WTC11 (cell line): Measurements from ENCODE around the gene TSC22D2.
A peak's percentile ranks its signal among the peaks of the same experiment; 100 is the strongest.

Experiments used
- ETV6 ChIP-seq: sonication (generic); formaldehyde crosslinking; IDR thresholded peaks from 2 replicates; pipeline ENCODE4 v1.8.1; 2022; ENCODE audit warnings: mild to moderate bottlenecking, missing genetic modification reagents
- FOXK1 ChIP-seq: sonication (generic); formaldehyde crosslinking; IDR thresholded peaks from 2 replicates; pipeline ENCODE4 v1.8.0; 2022; ENCODE audit warnings: mild to moderate bottlenecking, moderate library complexity, missing genetic modification reagents
- TF ChIP-seq, protein P1 (sequence below): fragments of 200-600 bp; IDR thresholded peaks from 2 replicates; pipeline ENCODE4 v1.8.0; 2022; ENCODE audit warnings: antibody characterized with exemption
- TF ChIP-seq, protein P2 (sequence below): fragments of 250-450 bp; sonication (Bioruptor Pico); IDR thresholded peaks from 2 replicates; pipeline ENCODE4 v1.9.0; 2021; ENCODE audit warnings: moderate library complexity, mild to moderate bottlenecking, inconsistent platforms, borderline replicate concordance
- TF ChIP-seq, protein P3 (sequence below): sonication (generic); formaldehyde crosslinking; IDR thresholded peaks from 2 replicates; pipeline ENCODE4 v1.8.1; 2023; ENCODE audit warnings: mild to moderate bottlenecking, missing genetic modification reagents, moderate library complexity

DNA sequence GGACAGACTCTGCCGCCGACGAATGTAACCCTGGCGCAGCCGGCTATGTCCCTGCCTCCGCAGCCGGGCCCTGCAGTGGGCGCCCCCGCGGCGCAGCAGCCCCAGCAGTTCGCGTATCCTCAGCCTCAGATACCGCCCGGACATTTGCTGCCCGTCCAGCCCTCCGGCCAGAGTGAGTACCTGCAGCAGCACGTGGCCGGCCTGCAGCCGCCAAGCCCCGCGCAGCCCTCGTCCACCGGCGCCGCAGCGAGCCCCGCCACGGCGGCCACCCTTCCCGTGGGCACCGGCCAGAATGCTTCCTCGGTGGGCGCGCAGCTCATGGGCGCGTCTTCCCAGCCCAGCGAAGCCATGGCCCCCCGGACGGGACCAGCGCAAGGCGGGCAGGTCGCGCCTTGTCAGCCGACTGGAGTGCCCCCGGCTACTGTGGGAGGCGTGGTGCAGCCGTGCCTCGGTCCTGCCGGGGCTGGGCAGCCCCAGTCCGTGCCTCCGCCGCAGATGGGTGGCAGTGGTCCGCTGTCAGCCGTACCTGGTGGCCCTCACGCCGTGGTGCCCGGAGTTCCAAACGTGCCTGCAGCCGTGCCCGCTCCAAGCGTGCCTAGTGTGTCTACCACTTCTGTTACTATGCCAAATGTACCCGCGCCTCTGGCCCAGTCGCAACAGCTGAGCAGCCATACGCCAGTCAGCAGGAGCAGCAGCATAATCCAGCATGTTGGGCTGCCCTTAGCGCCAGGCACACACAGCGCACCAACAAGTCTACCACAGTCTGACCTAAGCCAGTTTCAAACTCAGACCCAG is 2.4 kb downstream of the TSC22D2 start:
- TF ChIP-seq ETV6: no peak
- TF ChIP-seq, protein P1, sequence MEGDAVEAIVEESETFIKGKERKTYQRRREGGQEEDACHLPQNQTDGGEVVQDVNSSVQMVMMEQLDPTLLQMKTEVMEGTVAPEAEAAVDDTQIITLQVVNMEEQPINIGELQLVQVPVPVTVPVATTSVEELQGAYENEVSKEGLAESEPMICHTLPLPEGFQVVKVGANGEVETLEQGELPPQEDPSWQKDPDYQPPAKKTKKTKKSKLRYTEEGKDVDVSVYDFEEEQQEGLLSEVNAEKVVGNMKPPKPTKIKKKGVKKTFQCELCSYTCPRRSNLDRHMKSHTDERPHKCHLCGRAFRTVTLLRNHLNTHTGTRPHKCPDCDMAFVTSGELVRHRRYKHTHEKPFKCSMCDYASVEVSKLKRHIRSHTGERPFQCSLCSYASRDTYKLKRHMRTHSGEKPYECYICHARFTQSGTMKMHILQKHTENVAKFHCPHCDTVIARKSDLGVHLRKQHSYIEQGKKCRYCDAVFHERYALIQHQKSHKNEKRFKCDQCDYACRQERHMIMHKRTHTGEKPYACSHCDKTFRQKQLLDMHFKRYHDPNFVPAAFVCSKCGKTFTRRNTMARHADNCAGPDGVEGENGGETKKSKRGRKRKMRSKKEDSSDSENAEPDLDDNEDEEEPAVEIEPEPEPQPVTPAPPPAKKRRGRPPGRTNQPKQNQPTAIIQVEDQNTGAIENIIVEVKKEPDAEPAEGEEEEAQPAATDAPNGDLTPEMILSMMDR: no peak
- TF ChIP-seq, protein P2, sequence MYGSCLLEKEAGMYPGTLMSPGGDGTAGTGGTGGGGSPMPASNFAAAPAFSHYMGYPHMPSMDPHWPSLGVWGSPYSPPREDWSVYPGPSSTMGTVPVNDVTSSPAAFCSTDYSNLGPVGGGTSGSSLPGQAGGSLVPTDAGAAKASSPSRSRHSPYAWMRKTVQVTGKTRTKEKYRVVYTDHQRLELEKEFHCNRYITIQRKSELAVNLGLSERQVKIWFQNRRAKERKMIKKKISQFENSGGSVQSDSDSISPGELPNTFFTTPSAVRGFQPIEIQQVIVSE: no peak
- no peak for TF ChIP-seq FOXK1
- TF ChIP-seq, protein P3, sequence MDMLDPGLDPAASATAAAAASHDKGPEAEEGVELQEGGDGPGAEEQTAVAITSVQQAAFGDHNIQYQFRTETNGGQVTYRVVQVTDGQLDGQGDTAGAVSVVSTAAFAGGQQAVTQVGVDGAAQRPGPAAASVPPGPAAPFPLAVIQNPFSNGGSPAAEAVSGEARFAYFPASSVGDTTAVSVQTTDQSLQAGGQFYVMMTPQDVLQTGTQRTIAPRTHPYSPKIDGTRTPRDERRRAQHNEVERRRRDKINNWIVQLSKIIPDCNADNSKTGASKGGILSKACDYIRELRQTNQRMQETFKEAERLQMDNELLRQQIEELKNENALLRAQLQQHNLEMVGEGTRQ (CRISPR knock-in tag): peak; percentile 41
